ENCODE measurements around the gene IDH3G.

GRCh38 chrX:153804100-153804595 lies 10.0 kb upstream of the IDH3G start:
- TF ChIP-seq CTCF (IDR thresholded peaks at IDR 0.05), result no peak
- TF ChIP-seq POLR2A (IDR thresholded peaks at IDR 0.05), result no peak
- TF ChIP-seq POLR2AphosphoS5 (IDR thresholded peaks at IDR 0.05), result no peak

Measured in breast epithelium (tissue), 3 donors.